HG03442 (cell line): ENCODE data around the gene BPIFA2.
"Not testable (repeated sequence)": the region's sequence is repeated elsewhere in the genome, so short reads cannot be mapped to it uniquely, and the experiment has no call there.

ENCODE experiments used
- ATAC-seq: cut with Tn5 transposase; IDR thresholded peaks from one replicate; pipeline ENCODE4 v1.9.1; 2021; ENCODE audit warnings: mild to moderate bottlenecking, moderate library complexity; ENCODE audit not compliant: unreplicated experiment

Gene BPIFA2

DNA sequence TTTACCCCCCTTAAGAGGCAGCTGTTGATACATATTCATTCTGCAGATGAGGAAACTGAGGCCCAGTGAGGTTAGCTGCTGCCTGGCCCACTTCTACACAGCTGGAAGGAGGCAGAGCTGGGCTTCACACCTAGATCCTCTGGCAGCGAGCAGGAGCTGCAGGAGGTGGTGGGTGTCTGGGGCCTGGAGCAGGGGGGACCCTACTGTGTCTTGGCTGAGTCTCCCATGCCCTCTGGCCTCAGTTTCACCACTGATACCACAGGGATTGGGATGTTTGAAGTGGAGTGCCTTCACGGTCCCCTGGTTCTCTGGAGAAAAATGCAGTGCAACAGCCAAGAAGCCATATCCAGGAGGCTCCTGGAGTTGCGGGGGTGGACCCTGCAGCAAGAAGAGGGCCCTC is 8.2 kb upstream of the BPIFA2 start:
- ATAC-seq, result no peak

- ATAC-seq, result no peak
Observed at GRCh38 chr20:33160681-33161080, 7.3 kb upstream of the BPIFA2 start.

- no peak for ATAC-seq
Observed at GRCh38 chr20:33162313-33162712, 5.6 kb upstream of the BPIFA2 start.

DNA sequence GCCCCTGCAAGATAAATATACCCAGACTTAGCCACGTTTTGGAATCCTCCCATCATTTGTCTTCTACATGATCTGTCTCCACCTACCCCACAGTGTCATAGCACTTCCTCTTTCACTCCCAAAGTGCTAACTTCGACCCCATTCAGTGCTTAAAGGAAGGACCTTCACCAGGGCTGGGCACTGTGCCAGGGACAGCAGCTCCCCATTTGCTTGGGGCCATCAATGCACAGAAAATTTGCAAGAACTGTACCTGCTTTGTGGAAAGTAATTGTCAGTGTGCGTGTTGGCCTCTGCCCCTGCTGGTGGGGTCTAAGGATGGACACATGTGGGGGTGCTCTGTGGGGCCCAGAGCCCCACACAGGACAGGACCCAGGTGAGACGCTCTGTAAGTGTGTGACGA is 5.2 kb upstream of the BPIFA2 start:
- ATAC-seq, result no peak

DNA sequence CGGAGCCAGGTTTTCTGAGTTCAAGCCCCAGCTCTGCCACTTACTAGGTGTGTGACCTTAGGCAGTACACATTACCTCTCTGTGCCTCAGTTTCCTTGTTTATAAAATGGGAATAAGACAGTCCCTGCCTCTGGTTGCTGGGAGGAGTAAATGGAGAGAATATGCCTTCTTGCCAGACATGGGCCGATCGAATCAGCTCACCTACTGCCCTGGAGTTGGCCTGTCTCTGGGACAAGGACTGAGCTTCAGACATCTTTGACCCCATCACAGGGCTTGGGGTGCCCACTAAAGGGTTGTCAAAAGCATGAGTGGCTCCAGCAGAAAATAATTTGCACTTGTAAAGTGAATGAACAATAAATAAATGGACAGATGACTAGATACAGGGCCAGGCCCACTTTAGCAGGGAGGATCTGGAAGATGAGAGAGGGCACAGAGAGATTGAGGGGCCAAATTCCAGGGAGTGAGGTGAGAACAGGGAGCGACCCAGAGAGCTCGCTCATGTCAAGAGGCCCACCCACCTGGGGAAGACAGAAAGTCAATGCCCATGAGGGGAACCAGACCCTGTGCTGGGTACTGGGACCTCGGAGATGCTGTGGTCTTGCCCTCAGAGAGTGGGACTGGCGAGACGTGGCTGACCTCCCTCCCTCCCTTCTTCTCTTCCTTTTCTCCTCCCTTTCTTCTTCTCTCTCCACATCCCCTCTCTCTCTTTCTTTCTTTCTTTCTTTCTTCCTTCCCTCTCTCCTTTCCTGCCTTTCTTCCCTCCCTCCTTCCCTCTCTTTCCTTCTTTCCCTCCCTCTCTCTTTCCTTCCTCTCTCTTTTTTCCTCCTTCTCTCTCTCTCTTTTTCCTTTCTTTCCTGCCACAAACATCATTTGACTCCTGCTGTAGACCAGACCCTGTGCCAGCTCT is 3.9 kb upstream of the BPIFA2 start:
- ATAC-seq, result no peak

GRCh38 chr20:33164763-33165095 is 3.2 kb upstream of the BPIFA2 start:
- no peak for ATAC-seq

DNA sequence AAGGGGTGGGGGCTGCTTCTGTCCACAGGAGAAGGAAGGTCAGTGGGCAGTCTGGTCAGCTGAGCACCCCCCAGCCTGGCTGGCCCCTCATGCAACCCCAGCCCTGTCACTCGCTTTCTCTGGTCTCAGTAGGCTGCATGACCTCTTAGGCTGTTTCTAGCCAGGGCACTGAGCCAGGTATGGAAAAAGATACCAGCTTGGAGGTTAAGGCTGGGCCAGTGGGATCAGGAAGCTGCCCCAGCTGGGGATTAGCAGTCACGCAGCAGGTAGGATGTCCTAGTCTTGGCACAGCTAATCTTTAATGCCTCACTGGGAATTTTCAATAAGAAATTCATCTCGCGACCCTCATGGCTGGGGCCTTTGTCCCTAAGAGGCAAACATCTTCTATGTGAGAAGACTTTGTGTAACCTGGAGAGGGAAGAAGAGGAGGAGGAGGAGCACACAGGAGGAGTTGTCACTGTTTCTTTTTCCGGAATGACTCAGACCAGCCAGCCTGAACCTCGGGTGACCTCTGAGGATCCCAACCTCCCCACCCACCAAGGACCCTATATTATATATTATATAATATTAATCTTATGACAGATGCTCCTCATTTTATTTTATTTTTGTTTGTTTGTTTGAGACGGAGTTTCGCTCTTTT is 2.4 kb upstream of the BPIFA2 start:
- no peak for ATAC-seq

DNA sequence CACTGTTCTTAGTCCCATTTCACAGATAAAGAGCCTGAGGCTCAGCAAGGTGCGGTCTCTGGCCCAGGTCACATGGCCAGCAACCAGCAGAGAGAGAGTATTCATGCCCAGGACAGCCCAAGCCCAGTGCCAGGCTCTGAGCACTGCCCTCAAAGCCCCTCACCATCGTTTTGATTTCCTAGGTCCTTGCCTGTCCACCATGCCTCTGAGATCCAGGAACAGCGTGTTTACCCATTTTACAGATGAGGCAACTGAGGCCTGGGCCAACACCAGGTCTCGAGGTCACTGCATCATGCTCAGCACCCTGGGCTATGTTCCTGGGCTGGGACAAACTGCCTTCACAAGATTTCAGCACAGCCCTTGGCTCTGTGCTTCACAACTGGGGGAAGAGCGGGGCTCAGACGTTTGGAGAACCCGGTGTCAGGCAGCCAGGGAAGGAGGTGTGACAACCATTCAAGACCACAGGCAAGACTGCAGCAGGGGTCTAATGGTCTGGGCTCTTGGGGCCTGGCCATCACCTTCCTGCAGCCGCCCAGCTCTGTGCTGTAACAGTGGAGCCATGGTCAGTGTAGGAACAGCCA is 1.3 kb upstream of the BPIFA2 start:
- no peak for ATAC-seq

DNA sequence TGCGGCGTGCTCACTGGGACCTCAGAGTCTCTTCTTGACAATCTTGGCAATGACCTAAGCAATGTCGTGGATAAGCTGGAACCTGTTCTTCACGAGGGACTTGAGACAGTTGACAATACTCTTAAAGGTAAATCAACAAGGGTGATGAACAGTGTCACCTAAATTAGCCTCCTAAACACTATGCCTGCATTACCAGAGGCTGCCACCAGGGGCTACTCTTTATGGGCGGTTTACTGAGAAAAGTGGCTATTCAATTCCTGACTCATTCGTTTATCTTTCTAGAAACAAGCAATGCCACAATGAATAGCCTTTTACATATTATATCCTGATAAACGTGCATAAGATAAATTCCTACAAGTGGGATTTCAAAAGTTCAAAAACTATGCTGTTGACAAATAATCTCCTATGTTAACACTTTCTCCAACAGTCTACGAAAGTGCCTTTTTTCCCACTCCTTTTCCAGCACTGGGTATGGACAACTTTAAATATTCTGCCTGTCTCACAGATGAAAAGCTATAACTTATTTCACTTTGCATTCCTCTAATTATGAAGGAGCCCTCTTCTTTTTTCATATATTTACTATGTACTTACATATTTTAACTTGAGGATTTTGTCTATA is 1.3 kb downstream of the BPIFA2 start:
- no peak for ATAC-seq

DNA sequence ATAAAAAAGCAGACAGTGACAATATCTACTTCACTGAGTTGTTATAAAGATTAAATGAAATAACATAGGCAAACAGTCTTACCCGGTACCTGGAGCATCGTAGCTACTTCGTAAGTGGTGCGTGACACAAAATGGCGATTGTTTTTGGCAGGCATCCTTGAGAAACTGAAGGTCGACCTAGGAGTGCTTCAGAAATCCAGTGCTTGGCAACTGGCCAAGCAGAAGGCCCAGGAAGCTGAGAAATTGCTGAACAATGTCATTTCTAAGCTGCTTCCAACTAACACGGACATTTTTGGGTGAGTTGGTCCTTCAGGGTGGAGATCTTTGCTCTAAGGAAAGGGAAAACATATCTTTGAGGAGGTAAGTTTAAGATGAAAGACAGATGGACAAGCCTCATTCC is 4.8 kb downstream of the BPIFA2 start:
- ATAC-seq, result no peak

- no peak for ATAC-seq
Observed at GRCh38 chr20:33175123-33175522, 7.2 kb downstream of the BPIFA2 start.

DNA sequence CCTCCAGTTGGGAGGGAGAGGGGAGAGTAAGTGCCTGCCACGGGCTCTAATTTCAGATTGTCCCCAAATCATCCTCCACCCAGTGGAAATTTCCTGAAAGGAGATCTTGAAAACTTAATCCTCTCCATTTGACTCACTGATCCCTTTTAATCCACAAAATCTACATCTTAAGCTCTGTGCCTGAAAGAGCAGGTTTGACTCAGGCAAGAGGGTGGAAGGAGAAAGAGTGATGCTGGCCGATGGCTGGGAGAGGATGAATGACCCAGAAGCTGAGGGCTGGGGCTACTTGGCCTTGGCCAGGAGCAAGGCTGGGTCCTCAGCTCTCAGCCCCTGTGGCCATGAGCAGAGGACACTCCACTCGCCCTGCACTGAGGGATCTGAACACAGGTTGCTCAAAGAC is 8.1 kb downstream of the BPIFA2 start:
- no peak for ATAC-seq

DNA sequence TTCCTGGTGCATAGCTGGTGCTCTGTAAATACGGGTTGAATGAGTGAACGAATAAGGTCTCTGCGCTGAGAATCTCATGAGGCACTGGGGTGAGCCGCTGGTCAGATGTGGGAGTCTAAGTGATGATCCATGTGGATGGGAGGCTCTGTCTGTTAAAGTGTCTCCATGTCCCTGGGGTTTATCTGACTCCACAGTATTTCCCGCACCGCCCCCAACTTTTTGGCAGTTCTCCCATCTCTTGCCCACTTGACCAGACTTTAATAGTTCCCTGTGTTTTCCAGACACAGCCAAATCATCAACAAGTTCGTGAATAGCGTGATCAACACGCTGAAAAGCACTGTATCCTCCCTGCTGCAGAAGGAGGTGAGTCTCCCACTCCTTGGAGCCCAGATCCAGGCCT is 9.9 kb downstream of the BPIFA2 start:
- no peak for ATAC-seq

DNA sequence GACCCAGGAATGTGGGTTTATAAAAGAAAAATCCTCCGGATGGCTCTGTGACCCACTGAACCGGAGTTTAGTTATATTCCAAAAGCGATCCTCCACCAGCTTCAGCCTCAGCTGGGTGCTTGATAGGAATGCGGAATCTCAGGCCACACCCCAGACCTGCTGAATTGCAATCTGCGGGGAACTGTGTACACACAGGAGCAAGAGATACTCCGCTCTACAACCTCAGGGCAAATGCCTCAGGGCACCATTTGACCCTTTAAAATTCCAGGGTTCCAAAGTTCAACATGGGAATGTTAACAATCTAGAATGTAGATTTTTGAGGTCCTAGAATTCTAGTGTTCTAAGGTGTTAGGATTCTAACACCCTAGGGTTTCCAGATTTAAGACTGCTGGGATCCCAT is 10.8 kb downstream of the BPIFA2 start:
- ATAC-seq, result no peak

GRCh38 chr20:33180169-33180568 is 12.2 kb downstream of the BPIFA2 start:
- no peak for ATAC-seq

- no peak for ATAC-seq
Observed at GRCh38 chr20:33181482-33182093, 13.6 kb downstream of the BPIFA2 start.

DNA sequence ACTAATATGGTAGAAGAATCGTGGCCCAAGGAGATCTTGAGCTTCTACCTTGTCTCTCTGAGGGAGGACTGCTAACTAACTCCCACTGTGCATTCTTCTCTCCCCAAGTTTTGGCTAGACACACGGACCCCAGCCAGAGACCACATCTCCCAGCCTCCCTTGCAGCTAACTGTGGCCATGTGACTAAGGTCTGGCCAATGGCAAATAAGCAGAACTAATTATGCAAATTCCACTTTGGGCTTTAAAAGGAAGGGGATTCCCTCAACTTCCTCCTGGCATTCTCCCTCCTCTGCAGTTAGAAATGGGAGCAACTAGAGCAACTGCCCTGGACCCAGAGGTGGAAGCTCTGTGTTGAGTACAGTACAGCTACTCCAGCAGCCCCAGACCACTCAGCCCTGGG is 15.4 kb downstream of the BPIFA2 start:
- ATAC-seq, result no peak

DNA sequence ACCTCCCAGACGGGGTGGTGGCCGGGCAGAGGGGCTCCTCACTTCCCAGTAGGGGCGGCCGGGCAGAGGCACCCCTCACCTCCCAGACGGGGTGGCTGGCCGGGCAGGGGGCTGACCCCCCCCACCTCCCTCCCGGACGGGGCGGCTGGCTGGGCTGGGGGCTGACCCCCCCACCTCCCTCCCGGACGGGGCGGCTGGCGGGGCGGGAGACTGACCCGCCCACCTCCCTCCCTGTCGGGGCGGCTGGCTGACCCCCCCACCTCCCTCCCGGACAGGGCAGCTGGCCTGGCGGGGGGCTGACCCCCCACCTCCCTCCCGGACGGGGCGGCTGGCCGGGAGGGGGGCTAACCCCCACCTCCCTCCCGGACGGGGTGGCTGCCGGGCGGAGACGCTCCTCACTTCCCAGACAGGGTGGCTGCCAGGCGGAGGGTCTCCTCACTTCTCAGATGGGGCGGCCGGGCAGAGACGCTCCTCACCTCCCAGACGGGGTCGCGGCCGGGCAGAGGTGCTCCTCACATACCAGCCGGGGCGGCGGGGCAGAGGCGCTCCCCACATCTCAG is 17.2 kb downstream of the BPIFA2 start:
- ATAC-seq, result not testable (repeated sequence)

DNA sequence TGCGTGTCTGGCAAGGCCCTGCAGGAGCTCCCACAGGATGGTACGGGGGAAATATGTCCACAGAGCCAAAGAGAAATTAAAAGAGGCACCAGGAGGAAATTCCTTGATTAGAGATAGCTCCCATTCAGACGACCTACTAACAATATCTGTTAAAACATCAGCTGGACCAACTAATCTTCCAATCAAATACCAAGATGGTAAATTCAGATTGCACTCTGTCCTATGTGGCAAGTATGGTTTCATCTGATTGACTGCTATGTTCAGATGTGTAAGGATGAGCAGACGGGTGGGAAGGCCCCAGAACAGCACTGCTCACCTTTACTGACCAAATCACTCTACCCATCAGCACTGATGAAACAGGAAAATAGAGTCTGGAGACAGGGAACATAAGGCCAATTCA is 19.5 kb downstream of the BPIFA2 start:
- ATAC-seq, result no peak

DNA sequence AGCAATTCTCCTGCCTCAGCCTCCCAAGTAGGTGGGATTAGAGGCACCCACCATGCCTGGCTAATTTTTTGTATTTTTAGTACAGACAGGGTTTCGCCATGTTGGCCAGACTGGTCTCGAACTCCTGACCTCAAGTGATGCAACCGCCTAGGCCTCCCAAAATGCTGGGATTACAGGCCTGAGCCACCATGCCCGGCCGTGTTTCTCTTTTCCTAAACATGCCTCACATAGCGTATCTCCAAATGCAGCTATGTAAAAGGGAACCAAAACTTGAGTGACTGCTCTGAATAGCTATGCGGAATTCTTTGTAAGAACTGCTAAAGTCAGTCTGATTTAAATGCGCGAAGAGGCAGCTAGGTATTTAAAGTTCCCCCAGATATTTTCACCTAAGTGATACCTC is 20.5 kb downstream of the BPIFA2 start:
- ATAC-seq, result no peak

GRCh38 chr20:33191484-33191883 is 23.5 kb downstream of the BPIFA2 start:
- ATAC-seq, result no peak
